GM12872 (cell line): ENCODE results near the gene MPC1L.

ENCODE experiments used
- TF ChIP-seq, protein P1 (sequence below): IDR thresholded peaks from 3 replicates; pipeline ENCODE4 v1.5.1; 2011; ENCODE audit warnings: low read depth, mild to moderate bottlenecking, low read length, moderate library complexity; ENCODE audit not compliant: insufficient read depth

MPC1L gene

DNA sequence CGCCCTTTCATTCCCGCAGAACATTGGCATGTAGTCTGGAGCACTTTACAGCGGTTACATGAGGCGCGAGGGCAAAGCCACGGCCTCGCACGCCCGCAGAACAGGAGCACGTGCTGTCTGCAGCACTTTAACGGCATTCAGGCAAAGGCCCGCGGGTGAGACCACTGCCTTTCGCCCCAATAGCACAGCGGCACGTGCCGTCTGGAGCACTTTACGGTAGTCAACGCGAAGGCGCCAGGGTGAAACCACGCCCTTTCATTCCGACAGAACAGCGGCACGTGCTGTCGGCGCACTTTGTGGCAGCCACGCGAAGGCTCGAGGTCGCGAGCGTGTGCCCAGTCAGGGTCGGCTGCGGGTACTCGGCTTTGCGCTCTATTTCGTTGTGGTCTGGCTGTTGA is at the start of gene MPC1L:
Gene MPC1L (plus strand): TSS at position 290 of the 398 bp plus-strand sequence. CDS start 138 bp downstream, outside the sequence.
- TF ChIP-seq, protein P1, sequence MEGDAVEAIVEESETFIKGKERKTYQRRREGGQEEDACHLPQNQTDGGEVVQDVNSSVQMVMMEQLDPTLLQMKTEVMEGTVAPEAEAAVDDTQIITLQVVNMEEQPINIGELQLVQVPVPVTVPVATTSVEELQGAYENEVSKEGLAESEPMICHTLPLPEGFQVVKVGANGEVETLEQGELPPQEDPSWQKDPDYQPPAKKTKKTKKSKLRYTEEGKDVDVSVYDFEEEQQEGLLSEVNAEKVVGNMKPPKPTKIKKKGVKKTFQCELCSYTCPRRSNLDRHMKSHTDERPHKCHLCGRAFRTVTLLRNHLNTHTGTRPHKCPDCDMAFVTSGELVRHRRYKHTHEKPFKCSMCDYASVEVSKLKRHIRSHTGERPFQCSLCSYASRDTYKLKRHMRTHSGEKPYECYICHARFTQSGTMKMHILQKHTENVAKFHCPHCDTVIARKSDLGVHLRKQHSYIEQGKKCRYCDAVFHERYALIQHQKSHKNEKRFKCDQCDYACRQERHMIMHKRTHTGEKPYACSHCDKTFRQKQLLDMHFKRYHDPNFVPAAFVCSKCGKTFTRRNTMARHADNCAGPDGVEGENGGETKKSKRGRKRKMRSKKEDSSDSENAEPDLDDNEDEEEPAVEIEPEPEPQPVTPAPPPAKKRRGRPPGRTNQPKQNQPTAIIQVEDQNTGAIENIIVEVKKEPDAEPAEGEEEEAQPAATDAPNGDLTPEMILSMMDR, result no peak

GRCh38 chrX:40573763-40574162 is 49.5 kb upstream of the MPC1L start:
- TF ChIP-seq, protein P1, result peak; percentile 75

DNA sequence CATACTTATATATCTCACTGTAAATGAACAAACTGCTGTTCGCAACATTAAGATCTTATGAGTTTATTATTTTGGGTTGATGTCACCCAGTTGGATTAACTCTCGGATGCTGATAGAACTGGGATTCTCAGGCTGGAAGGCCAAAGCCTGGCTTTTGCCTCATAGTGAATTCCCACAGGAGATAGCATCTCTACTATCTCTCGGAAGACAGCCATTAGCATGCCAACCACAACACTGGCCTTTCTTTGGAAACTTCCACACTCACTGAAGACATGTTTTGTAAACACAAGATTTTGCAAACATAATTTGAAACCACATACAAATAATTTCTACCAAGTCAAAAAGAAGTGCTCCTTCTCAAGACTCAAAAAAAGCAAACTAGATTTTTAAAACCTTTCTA is 46.9 kb upstream of the MPC1L start:
- TF ChIP-seq, protein P1, result no peak

DNA sequence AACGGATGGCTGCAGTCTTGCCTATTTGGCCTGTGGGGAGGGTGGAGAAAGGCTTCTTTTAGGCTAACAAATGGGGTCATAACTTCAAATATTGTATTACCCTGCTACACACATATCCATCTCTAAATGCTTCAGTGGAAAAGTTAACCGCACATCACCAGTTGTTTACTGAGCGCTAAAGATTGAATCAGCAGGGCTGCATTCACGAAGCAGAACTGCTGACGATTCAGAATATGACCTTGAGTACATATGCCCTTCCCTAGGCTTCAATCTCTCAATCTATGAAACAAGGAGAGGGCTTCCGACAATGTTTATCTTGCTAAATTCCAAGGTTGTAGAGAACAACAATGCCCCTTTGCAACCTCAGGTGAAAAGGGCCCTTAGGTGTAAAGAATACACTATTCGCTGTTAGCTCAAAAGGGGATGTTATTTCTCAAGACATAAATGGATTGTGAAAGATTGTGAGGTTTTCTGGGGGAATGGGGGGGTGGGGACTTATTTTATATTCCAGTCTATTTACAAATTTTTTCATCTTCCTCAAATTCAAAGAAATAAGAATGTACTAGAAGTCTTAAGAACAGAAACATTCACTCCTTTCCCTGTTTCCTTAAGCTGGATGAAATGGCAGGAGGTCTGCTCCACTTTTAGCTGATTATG is 45.1 kb upstream of the MPC1L start:
- TF ChIP-seq, protein P1, result no peak

DNA sequence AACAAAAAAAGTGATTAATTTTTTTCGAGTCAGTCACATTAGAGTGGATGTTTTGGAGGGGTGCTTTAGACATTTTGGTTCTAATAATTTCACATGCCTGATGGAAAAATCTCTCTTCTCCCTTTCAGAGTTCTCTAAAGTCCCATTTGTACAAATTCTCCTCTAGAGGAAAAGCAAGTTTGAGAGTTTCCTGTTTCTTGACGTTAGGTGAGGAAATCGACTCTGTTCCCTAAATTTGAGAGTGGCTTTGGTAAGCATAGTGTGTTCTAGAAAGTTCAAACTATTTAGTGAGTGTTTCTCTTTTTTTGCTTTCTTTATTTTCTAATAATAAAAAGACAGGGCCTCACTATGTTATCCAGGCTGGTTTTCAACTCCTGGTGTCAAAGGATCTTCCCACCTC is 44.1 kb upstream of the MPC1L start:
- TF ChIP-seq, protein P1, result no peak

- TF ChIP-seq, protein P1, result no peak
Observed at GRCh38 chrX:40579900-40580536, 43.2 kb upstream of the MPC1L start.

GRCh38 chrX:40580537-40581335 is 42.5 kb upstream of the MPC1L start, which contains the start of gene ATP6AP2:
ATP6AP2 (plus strand) TSS chrX:40580970; CDS start chrX:40581066, 96 bp downstream.
- TF ChIP-seq, protein P1, result no peak
